Endothelial cell of umbilical vein (primary cell): ENCODE data around the gene RPGRIP1L.

Experiments used
- CTCF ChIP-seq, 2 donors: IDR thresholded peaks; 1 replicate in 1 of 2; 2 replicates in 1 of 2; pipeline ENCODE4 v1.5.1; 2011; ENCODE audit warnings: low read length in 2 of 2, mild to moderate bottlenecking in 2 of 2, moderate library complexity in 2 of 2, control low read depth in 1 of 2, inconsistent platforms in 1 of 2, low read depth in 1 of 2; ENCODE audit not compliant: insufficient read depth in 1 of 2; ENCODE audit errors: extremely low read depth in 1 of 2
- EZH2 ChIP-seq: IDR thresholded peaks from 2 replicates; pipeline ENCODE4 v1.6.1; 2012; ENCODE audit warnings: borderline replicate concordance, low read depth, mild to moderate bottlenecking, moderate library complexity, low read length, inconsistent platforms; ENCODE audit not compliant: severe bottlenecking
- JUN ChIP-seq: IDR thresholded peaks from 2 replicates; pipeline ENCODE4 v1.6.1; 2011; ENCODE audit warnings: borderline replicate concordance, low read depth; ENCODE audit not compliant: insufficient read length, insufficient read depth
- MYC ChIP-seq: IDR thresholded peaks from one replicate; pipeline ENCODE4 v1.6.1; 2011; ENCODE audit warnings: mild to moderate bottlenecking, low read depth, low read length
- POLR2A ChIP-seq: IDR thresholded peaks from 2 replicates; pipeline ENCODE4 v1.6.1; 2012; ENCODE audit warnings: low read depth, mild to moderate bottlenecking, control low read depth, low read length
- POLR2AphosphoS5 ChIP-seq: IDR thresholded peaks from 2 replicates; pipeline ENCODE4 v1.6.1; 2012; ENCODE audit warnings: low read depth, mild to moderate bottlenecking, control low read depth, low read length, moderate library complexity; ENCODE audit not compliant: insufficient read depth

DNA sequence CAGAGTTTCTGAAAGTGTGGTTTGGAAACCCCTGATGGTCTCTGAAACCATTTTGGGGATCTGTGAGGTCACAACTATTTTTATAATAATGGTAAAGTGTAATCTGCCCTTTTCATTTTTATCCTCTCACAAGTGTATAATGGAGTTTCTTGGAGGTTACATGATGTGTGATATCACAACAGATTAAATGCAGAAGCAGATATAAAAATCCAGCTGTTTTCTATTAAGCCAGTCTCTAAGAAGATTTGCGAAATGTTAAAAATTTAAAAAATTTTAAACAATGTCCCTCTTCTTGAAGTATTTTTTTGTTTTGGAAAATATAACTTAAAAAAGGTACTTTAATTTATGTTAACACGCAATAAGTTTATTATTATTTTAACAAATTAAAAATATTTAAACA is 48.7 kb downstream of the RPGRIP1L start:
- TF ChIP-seq CTCF (IDR thresholded peaks at IDR 0.05; ENCODE audit: extremely low read depth in 1 of 2, insufficient read depth in 1 of 2, low read depth in 1 of 2, low read length in 2 of 2) (no peak), POLR2A (no peak), EZH2 (no peak), JUN (no peak), POLR2AphosphoS5 (no peak), MYC (no peak)
